Keratinocyte (primary cell): Measurements from ENCODE around the gene RAB11FIP3. TPM values are rescaled to one million over a fixed set of nuclear protein-coding genes. Genes with fewer than 3 reads are reported as not detected.

Source experiments
- DNase-seq: peaks from one replicate; pipeline ENCODE4 v3.0.0-alpha.2; 2011; ENCODE audit warnings: low read depth, missing footprints, low spot score
- FAIRE-seq: peaks from 2 replicates; lab custom pipeline; 2011; peaks lifted over from hg19 to GRCh38; lab: Jason Lieb, UNC
- H2AFZ ChIP-seq: 2 replicates; pipeline ENCODE4 v1.6.0; 2012; ENCODE audit warnings: low read length, control low read depth, inconsistent platforms; ENCODE audit not compliant: control insufficient read depth
- H3K27ac ChIP-seq: 2 replicates; pipeline ENCODE4 v1.5.1; 2011; ENCODE audit warnings: low read length; ENCODE audit not compliant: control insufficient read depth, insufficient read depth
- H3K27me3 ChIP-seq: 3 replicates; pipeline ENCODE4 v1.6.0; 2011; ENCODE audit warnings: low read length; ENCODE audit not compliant: control insufficient read depth, insufficient read depth; ENCODE audit errors: extremely low read depth
- H3K36me3 ChIP-seq, 2 experiments: 2 replicates in 1 of 2; 3 replicates in 1 of 2; pipeline ENCODE4 v1.5.1; 2011; ENCODE audit warnings: low read length in 2 of 2, mild to moderate bottlenecking in 1 of 2; ENCODE audit not compliant: control insufficient read depth in 2 of 2, insufficient read depth in 2 of 2; ENCODE audit errors: extremely low read depth in 1 of 2
- H3K4me1 ChIP-seq: 3 replicates; pipeline ENCODE4 v1.5.1; 2011; ENCODE audit warnings: low read length; ENCODE audit not compliant: control insufficient read depth, insufficient read depth; ENCODE audit errors: extremely low read depth
- H3K4me2 ChIP-seq: 3 replicates; pipeline ENCODE4 v1.6.0; 2011; ENCODE audit warnings: low read depth, low read length; ENCODE audit not compliant: control insufficient read depth, insufficient read depth; ENCODE audit errors: extremely low read depth
- H3K4me3 ChIP-seq, 3 experiments: fragments of 200-600 bp in 1 of 3; sonication (generic) in 1 of 3; 2 replicates in 2 of 3; 3 replicates in 1 of 3; pipeline ENCODE4 v1.5.1; 2011 to 2016; ENCODE audit warnings: low read length in 3 of 3, mild to moderate bottlenecking in 3 of 3, control low read depth in 2 of 3, inconsistent platforms in 1 of 3, low read depth in 1 of 3, mixed read lengths in 1 of 3, mixed run types in 1 of 3, moderate library complexity in 1 of 3; ENCODE audit not compliant: control insufficient read depth in 2 of 3, insufficient read depth in 2 of 3; ENCODE audit errors: extremely low read depth in 1 of 3
- H3K79me2 ChIP-seq: 2 replicates; pipeline ENCODE4 v1.6.0; 2012; ENCODE audit warnings: low read length; ENCODE audit not compliant: control insufficient read depth, insufficient read depth
- H3K9ac ChIP-seq: 3 replicates; pipeline ENCODE4 v1.6.0; 2011; ENCODE audit warnings: low read length; ENCODE audit not compliant: control insufficient read depth, insufficient read depth; ENCODE audit errors: extremely low read depth
- H3K9me1 ChIP-seq: 3 replicates; pipeline ENCODE4 v1.6.0; 2011; ENCODE audit warnings: low read length; ENCODE audit not compliant: control insufficient read depth, insufficient read depth; ENCODE audit errors: extremely low read depth
- H3K9me3 ChIP-seq: 2 replicates; pipeline ENCODE4 v1.5.1; 2012; ENCODE audit warnings: low read depth, low read length; ENCODE audit not compliant: control insufficient read depth
- H4K20me1 ChIP-seq: 3 replicates; pipeline ENCODE4 v1.6.0; 2011; ENCODE audit warnings: low read length; ENCODE audit not compliant: control insufficient read depth, insufficient read depth; ENCODE audit errors: extremely low read depth
- EZH2 ChIP-seq: IDR thresholded peaks from one replicate; pipeline ENCODE4 v1.6.1; 2012; ENCODE audit warnings: inconsistent platforms, mild to moderate bottlenecking, low read length, moderate library complexity
- dilution Hi-C: fragments of 300-500 bp; cut with MboI; formaldehyde crosslinking; loops from one replicate; pipeline ENCODE4 v1.7.0; 2020; ENCODE audit warnings: low sequenced_read_pairs; ENCODE audit not compliant: extremely low pct_ligation_motif_present
- polyA plus RNA-seq, 5 experiments: library from polyadenylated mRNA; depleted of rRNA in 3 of 5; stranded (reverse) in 3 of 5; stranded (forward) in 1 of 5; unstranded in 1 of 5; fragments of >200 nt; gene quantifications; 1 replicate in 1 of 5; 2 replicates in 3 of 5; 3 replicates in 1 of 5; pipeline versions ENCODE4 v1.2.1 to v1.2.3, GENCODE V29; 2011 to 2012; ENCODE audit warnings: missing spikeins in 2 of 5, low read depth in 1 of 5, low replicate concordance in 1 of 5
- TF ChIP-seq, protein P1 (sequence below), 3 experiments: IDR thresholded peaks in 1 of 3; conservative IDR thresholded peaks in 1 of 3; optimal IDR thresholded peaks in 1 of 3; 2 replicates in 2 of 3; 3 replicates in 1 of 3; pipeline versions ENCODE3 to v1.5.1; 2011; ENCODE audit warnings: low read length in 3 of 3, mild to moderate bottlenecking in 3 of 3, moderate library complexity in 2 of 3, control low read depth in 1 of 3, inconsistent platforms in 1 of 3; ENCODE audit not compliant: insufficient read depth in 2 of 3; ENCODE audit errors: extremely low read depth in 1 of 3

Gene RAB11FIP3
- polyA plus RNA-seq, 1 donor (not counting 4 experiments of a cell fraction or from before 2014, with no cell fraction given) = 6.4 TPM

DNA sequence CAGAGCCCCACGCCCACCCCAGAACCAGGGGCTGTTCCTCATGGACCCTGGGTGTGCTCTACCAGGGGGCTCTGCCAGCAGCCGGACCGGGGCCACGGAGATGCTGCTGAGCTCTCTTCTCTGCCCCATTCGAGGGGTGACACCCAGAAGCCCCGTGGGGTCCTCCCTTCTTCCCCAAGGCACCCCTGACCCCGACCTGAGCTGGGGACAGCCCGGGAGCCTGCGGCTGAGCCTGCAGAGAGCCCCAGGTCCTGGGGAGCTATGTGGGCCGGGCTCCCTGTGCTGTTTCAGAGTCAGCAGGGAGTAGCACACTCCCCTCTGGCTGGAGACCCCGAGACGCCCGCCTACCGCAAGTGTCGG, 133.6 kb downstream of the RAB11FIP3 start:
- Histone ChIP-seq H3K79me2 (no peaks in the 10 kb centered on the region), H3K9me1 (no peaks in the 10 kb centered on the region), H3K9ac (no peak overlapping the region), H3K27ac (no peak overlapping the region), H3K4me2 (no peak overlapping the region), H3K27me3 (peaks cover 50% of the 10 kb centered on the region), H3K9me3 (no peaks in the 10 kb centered on the region), H4K20me1 (no peaks in the 10 kb centered on the region), H3K36me3 (no peaks in the 10 kb centered on the region), H3K4me1 (peaks cover 12% of the 10 kb centered on the region), H2AFZ (no peak overlapping the region), H3K4me3 (no peak overlapping the region)
- FAIRE-seq (no peak), DNase-seq (no peak)
- TF ChIP-seq EZH2 = no peak
- TF ChIP-seq, protein P1, sequence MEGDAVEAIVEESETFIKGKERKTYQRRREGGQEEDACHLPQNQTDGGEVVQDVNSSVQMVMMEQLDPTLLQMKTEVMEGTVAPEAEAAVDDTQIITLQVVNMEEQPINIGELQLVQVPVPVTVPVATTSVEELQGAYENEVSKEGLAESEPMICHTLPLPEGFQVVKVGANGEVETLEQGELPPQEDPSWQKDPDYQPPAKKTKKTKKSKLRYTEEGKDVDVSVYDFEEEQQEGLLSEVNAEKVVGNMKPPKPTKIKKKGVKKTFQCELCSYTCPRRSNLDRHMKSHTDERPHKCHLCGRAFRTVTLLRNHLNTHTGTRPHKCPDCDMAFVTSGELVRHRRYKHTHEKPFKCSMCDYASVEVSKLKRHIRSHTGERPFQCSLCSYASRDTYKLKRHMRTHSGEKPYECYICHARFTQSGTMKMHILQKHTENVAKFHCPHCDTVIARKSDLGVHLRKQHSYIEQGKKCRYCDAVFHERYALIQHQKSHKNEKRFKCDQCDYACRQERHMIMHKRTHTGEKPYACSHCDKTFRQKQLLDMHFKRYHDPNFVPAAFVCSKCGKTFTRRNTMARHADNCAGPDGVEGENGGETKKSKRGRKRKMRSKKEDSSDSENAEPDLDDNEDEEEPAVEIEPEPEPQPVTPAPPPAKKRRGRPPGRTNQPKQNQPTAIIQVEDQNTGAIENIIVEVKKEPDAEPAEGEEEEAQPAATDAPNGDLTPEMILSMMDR (optimal IDR thresholded peaks at IDR 0.05 in 1 of 3, IDR thresholded peaks at IDR 0.05 in 1 of 3, conservative IDR thresholded peaks at IDR 0.05 in 1 of 3; ENCODE audit: extremely low read depth in 1 of 3, insufficient read depth in 2 of 3, low read length in 3 of 3) = no peak
- dilution Hi-C loops = no loop called here

DNA sequence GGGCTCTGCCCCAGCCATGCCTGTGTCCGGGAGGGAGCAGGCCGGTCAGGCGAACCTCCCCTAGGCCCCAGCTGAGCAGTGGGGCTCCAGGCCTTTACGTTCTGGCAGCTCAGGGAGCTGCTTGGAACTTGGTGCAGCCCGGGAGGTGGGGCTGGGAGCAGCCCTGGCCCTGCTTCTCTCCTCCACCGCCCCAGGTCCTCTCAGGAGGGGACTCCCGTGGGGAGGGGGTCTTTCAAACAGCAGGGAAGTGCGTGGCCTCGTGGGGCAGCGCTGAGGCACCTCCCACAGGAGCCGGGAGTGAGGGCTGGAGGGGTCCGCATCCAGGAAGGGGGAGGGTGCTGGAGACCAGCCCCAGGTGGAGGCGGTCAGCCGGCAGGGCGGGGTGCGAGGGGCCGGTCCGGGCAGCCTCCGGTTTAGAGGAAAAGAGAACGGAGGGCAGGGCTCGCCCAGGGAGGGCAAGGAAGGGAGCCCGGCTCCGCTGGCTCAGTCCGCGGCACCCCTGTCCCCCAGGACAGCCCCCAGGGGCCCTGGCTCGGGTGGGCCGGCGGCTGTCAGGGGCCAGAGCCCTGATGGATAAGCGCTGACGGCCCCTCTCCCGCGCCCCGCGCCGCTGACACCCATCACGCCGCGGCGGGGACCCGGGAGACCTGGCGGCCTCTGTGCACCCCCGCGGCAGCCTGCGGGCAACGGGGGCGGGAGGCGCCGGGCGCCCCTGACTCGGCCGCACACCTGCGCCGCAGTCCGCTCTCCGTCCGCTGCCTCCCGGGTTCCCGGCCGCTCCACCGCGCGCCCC, 134.2 kb downstream of the RAB11FIP3 start:
- FAIRE-seq (no peak), DNase-seq (no peak)
- Histone ChIP-seq H4K20me1 (no peaks in the 10 kb centered on the region), H3K79me2 (no peaks in the 10 kb centered on the region), H3K9me3 (no peaks in the 10 kb centered on the region), H3K4me1 (peaks cover 10% of the 10 kb centered on the region), H3K36me3 (no peaks in the 10 kb centered on the region), H3K9me1 (no peaks in the 10 kb centered on the region), H3K4me3 (no peak overlapping the region), H3K27ac (no peak overlapping the region), H3K9ac (no peak overlapping the region), H2AFZ (no peak overlapping the region), H3K4me2 (no peak overlapping the region), H3K27me3 (peaks cover 50% of the 10 kb centered on the region)
- TF ChIP-seq, protein P1 (optimal IDR thresholded peaks at IDR 0.05 in 1 of 3, IDR thresholded peaks at IDR 0.05 in 1 of 3, conservative IDR thresholded peaks at IDR 0.05 in 1 of 3; ENCODE audit: extremely low read depth in 1 of 3, insufficient read depth in 2 of 3, low read length in 3 of 3) = no peak
- peak; percentile 99 for TF ChIP-seq EZH2
- dilution Hi-C loops = no loop called here
